Measurements from ENCODE around the gene CNNM4.
"Not testable (repeated sequence)": the region's sequence is repeated elsewhere in the genome, so short reads cannot be mapped to it uniquely, and the experiment has no call there.

The CNNM4 gene

GRCh38 chr2:96792772-96793749 is 32.4 kb downstream of the CNNM4 start:
- no peak for DNase-seq (ENCODE audit: low read depth)

GRCh38 chr2:96795076-96795475 is 34.4 kb downstream of the CNNM4 start:
- no peak for DNase-seq (ENCODE audit: low read depth)

- DNase-seq (ENCODE audit: low read depth): not testable (repeated sequence)
Observed at GRCh38 chr2:96796497-96796896, 35.8 kb downstream of the CNNM4 start.

- DNase-seq (ENCODE audit: low read depth): no peak
Observed at GRCh38 chr2:96797066-96797625, 36.4 kb downstream of the CNNM4 start.

- DNase-seq (ENCODE audit: low read depth): no peak
Observed at GRCh38 chr2:96798733-96799622, 38.3 kb downstream of the CNNM4 start.

- DNase-seq (ENCODE audit: low read depth): no peak
Observed at GRCh38 chr2:96799623-96799935, 38.9 kb downstream of the CNNM4 start.

GRCh38 chr2:96800061-96801004 is 39.6 kb downstream of the CNNM4 start:
- DNase-seq (ENCODE audit: low read depth): no peak

- DNase-seq (ENCODE audit: low read depth): peak; percentile 49
Observed at GRCh38 chr2:96801005-96801785, 40.5 kb downstream of the CNNM4 start.

- no peak for DNase-seq (ENCODE audit: low read depth)
Observed at GRCh38 chr2:96801786-96802595, 41.3 kb downstream of the CNNM4 start.

- no peak for DNase-seq (ENCODE audit: low read depth)
Observed at GRCh38 chr2:96802721-96803120, 42.0 kb downstream of the CNNM4 start.

- DNase-seq (ENCODE audit: low read depth): no peak
Observed at GRCh38 chr2:96804986-96805385, 44.3 kb downstream of the CNNM4 start.

- DNase-seq (ENCODE audit: low read depth): not testable (repeated sequence)
Observed at GRCh38 chr2:96805946-96806345, 45.2 kb downstream of the CNNM4 start.

- DNase-seq (ENCODE audit: low read depth): peak; percentile 28
Observed at GRCh38 chr2:96806468-96807126, 45.9 kb downstream of the CNNM4 start.

GRCh38 chr2:96807127-96807471 is 46.4 kb downstream of the CNNM4 start:
- no peak for DNase-seq (ENCODE audit: low read depth)

GRCh38 chr2:96808176-96808837 is 47.6 kb downstream of the CNNM4 start:
- DNase-seq (ENCODE audit: low read depth): no peak

GRCh38 chr2:96809216-96809882 is 48.6 kb downstream of the CNNM4 start:
- DNase-seq (ENCODE audit: low read depth): no peak

GRCh38 chr2:96809951-96810782 is 49.5 kb downstream of the CNNM4 start:
- no peak for DNase-seq (ENCODE audit: low read depth)
